Activated CD4-positive, alpha-beta T cell treated with anti-CD3 and anti-CD28 coated beads for 36 hours (primary cell): ENCODE data around the gene CA10. TPM values are rescaled to one million over a fixed set of nuclear protein-coding genes. Genes with fewer than 3 reads are reported as not detected.

Source experiments
- ATAC-seq: fragments of 200-7000 bp; cut with Tn5 transposase; one replicate; pipeline ENCODE4 v1.10.0; 2021; ENCODE audit warnings: mild to moderate bottlenecking, moderate library complexity
- CTCF ChIA-PET: fragments of 350-600 bp; sonication (Branson Sonifier 250); formaldehyde crosslinking; loops from one replicate; lab custom pipeline; 2021; ENCODE audit warnings: antibody characterized with exemption; lab: Charles Lee
- POLR2A ChIA-PET: fragments of 350-600 bp; sonication (Branson Sonifier 250); formaldehyde crosslinking; loops from one replicate; lab custom pipeline; 2021; ENCODE audit warnings: antibody characterized with exemption, inconsistent platforms; lab: Charles Lee
- DNase-seq: peaks from one replicate; pipeline ENCODE4 v3.0.0-alpha.2; 2020
- H3K27ac Mint-ChIP-seq: one replicate; pipeline ENCODE4 v1.8.0; 2021; ENCODE audit warnings: mixed read lengths
- H3K27me3 Mint-ChIP-seq: one replicate; pipeline ENCODE4 v1.8.0; 2021; ENCODE audit warnings: mixed read lengths
- H3K36me3 Mint-ChIP-seq: one replicate; pipeline ENCODE4 v1.8.0; 2021; ENCODE audit warnings: low read depth, mixed read lengths
- H3K4me1 Mint-ChIP-seq: one replicate; pipeline ENCODE4 v1.8.0; 2021; ENCODE audit warnings: mixed read lengths
- H3K4me3 Mint-ChIP-seq: one replicate; pipeline ENCODE4 v1.8.0; 2021; ENCODE audit warnings: mild to moderate bottlenecking, moderate library complexity, mixed read lengths
- H3K9me3 Mint-ChIP-seq: one replicate; pipeline ENCODE4 v1.8.0; 2021; ENCODE audit warnings: low read depth, mixed read lengths
- intact Hi-C, 2 experiments: fragments of 100-400 bp; cut with DNase I in 1 of 2; cut with micrococcal nuclease in 1 of 2; formaldehyde crosslinking; loops; one replicate each; pipeline versions ENCODE4 v1.14.2 to v1.15.1; 2022 to 2024; cut with DNase I, micrococcal nuclease
- total RNA-seq, 2 experiments: library from RNA; stranded (reverse); gene quantifications; one replicate each; pipeline ENCODE4 v1.2.3, GENCODE V29; 2021

The CA10 gene
- total RNA-seq, 2 experiments from 2014 or later: not detected

DNA sequence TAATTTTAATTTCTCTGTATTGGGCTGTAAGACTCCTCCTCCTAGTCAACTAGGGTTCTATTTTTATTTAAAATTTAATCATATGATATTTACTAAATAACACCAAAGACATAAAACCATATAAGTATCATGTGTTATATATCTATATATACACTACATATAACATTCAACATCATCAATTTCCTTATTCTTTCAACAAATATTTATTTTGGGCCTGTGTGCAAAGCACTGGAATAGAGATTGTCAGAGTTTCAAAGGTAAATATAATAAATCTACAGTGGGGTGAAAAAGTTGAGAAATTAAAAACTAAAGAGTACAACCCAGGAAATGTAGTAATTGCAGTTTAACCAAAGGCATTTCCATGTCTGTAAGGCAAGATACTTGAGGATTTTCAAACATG lies 364.0 kb downstream of the CA10 start:
- H3K27me3 Mint-ChIP-seq: peaks cover 12% of the 10 kb centered on the region
- no peak for DNase-seq
- H3K36me3 Mint-ChIP-seq: no peaks in the 10 kb centered on the region
- ChIA-PET POLR2A (no interaction called here), CTCF (no interaction called here)
- no peak overlapping the region for H3K4me3 Mint-ChIP-seq
- ATAC-seq: no peak
- no peaks in the 10 kb centered on the region for H3K4me1 Mint-ChIP-seq
- no peaks in the 10 kb centered on the region for H3K9me3 Mint-ChIP-seq
- H3K27ac Mint-ChIP-seq: no peak overlapping the region
- intact Hi-C loops: no loop called here

DNA sequence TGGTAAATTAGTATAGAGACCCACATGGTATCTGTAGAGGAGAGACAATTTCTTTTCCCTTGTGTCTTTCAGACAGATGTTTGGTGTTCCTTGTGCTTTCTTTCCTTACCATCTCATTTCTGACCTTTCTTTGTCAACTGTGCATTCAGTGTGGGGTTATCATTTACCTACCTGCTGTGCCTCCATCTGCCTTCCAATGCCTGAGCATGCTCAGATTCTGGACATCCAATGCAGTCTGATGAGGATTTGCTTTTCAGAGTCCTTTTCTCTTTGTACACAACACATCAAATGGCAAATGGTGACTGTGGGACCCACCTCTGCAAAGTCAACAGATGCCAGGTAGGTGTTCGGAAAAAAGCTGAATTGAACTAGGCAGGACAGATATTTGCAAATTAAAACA lies 364.8 kb downstream of the CA10 start:
- peaks cover 14% of the 10 kb centered on the region for H3K27me3 Mint-ChIP-seq
- no peaks in the 10 kb centered on the region for H3K36me3 Mint-ChIP-seq
- intact Hi-C loops: no loop called here
- H3K27ac Mint-ChIP-seq: no peak overlapping the region
- no peaks in the 10 kb centered on the region for H3K4me1 Mint-ChIP-seq
- ChIA-PET CTCF (no interaction called here), POLR2A (no interaction called here)
- DNase-seq: no peak
- no peak overlapping the region for H3K4me3 Mint-ChIP-seq
- H3K9me3 Mint-ChIP-seq: no peaks in the 10 kb centered on the region
- no peak for ATAC-seq

DNA sequence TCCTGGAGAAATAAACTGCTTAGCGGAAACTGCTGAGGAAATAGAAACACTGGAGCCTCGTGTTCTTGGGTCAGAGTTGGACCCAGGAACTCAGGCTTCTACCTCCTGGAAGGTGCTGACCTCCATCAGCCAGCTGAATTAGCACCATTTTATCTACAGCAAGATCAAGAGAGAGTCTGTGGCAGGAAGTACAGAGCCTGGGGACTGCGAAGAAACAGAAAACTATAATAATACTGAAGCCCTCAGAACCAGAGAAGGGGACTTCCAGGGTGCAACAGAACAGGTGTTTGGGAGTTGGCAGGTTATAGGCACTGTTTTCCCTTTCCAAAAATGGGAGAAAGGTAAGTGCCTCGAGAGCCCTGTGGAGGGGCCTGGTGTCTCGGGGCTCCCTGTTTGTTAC lies 379.7 kb downstream of the CA10 start:
- Mint-ChIP-seq H3K36me3 (no peaks in the 10 kb centered on the region), H3K4me3 (no peak overlapping the region), H3K4me1 (no peaks in the 10 kb centered on the region), H3K27me3 (peaks cover 10% of the 10 kb centered on the region), H3K9me3 (no peaks in the 10 kb centered on the region), H3K27ac (no peak overlapping the region)
- ATAC-seq: no peak
- DNase-seq: no peak
- intact Hi-C loops: no loop called here
- POLR2A ChIA-PET: no interaction called here
- CTCF ChIA-PET: no interaction called here

DNA sequence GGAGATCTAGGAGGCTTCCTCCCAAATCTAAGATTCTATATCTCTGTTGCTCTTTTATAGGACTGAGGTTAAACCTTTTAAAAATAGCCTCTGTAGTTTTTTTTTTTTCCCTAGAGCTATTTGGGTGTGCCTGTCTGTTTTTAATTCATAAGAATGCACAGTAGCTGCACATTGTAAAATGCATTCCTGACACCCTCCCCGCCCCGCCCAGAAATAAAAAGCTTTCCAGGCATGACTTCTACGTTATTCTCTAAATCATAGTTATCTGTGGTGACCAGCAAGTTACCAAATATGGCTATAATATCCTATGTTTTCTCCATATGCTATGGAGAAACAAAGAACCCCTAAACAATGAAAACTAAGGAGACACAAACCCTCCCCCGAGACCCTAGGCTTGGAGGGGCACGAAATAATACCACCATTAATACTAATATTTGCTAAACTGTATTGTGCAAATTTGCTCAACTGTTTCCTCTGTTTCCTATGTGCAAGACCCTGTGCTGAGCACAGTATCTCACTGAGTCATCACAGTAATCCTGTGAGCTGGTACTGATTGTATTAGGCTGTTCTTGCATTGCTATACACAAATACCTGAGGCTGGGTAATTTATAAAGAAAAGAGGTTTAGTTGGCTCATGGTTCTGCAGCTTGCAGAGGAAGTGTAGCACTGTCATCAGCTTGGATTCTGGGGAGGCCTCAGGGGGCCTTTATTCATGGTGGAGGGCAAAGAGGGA lies 388.3 kb downstream of the CA10 start:
- Mint-ChIP-seq H3K9me3 (no peaks in the 10 kb centered on the region), H3K4me3 (no peak overlapping the region), H3K27ac (no peak overlapping the region), H3K36me3 (no peaks in the 10 kb centered on the region), H3K4me1 (no peaks in the 10 kb centered on the region), H3K27me3 (peaks cover 8% of the 10 kb centered on the region)
- intact Hi-C loops: no loop called here
- ATAC-seq (no peak), DNase-seq (no peak)
- ChIA-PET POLR2A (no interaction called here), CTCF (no interaction called here)

DNA sequence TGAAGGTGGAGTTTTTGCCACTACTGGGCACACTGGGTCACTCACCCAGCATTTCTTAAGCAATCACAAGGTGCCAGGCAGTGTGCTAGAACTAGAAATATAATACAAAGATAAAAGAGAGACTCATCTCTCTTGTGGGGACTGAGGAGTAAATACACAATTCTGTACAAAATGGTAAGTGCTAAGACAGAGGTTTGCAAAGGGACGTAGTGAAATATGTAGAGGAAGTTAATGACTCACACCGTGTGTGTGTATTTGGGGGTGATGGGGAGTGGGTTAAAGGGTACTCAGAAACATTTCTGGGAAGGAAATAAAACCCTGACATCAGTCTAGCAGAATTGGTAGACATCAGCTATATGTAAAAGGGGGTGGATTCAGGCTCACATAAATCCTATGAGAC lies 389.3 kb downstream of the CA10 start:
- ATAC-seq (no peak), DNase-seq (no peak)
- H3K27me3 Mint-ChIP-seq: peaks cover 9% of the 10 kb centered on the region
- CTCF ChIA-PET: interaction anchor here (0.6 kb wide), 1 partner anchor 418 kb away, joined by 6 read pairs; no protein-coding TSS in a partner anchor
- no peaks in the 10 kb centered on the region for H3K4me1 Mint-ChIP-seq
- H3K4me3 Mint-ChIP-seq: no peak overlapping the region
- POLR2A ChIA-PET: no interaction called here
- H3K9me3 Mint-ChIP-seq: no peaks in the 10 kb centered on the region
- no peaks in the 10 kb centered on the region for H3K36me3 Mint-ChIP-seq
- H3K27ac Mint-ChIP-seq: no peak overlapping the region
- intact Hi-C loops: no loop called here

DNA sequence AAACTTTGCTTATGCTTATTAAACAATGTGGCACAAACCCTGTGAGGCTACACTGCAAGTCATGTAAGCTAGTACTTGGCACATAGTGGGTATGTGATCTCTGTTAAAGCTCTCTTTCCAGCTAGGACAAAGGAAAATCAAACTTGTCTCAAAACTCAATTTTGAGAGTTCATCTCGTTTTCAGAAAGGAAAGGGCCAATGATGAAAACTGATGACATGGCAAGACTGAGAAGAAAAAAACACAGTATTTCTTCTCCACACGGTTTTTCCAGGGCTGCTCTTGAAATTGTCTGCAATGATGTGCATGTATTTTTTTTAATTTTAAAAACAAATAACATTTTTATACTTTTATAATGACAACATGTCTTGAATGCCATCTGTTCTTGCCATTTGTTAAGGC lies 389.8 kb downstream of the CA10 start:
- H3K27ac Mint-ChIP-seq: no peak overlapping the region
- no peak overlapping the region for H3K4me3 Mint-ChIP-seq
- ATAC-seq: no peak
- ChIA-PET CTCF (interaction anchor here (0.6 kb wide), 1 partner anchor 418 kb away, joined by 6 read pairs; no protein-coding TSS in a partner anchor), POLR2A (no interaction called here)
- H3K4me1 Mint-ChIP-seq: no peaks in the 10 kb centered on the region
- H3K36me3 Mint-ChIP-seq: no peaks in the 10 kb centered on the region
- no peaks in the 10 kb centered on the region for H3K9me3 Mint-ChIP-seq
- DNase-seq: no peak
- intact Hi-C loops: no loop called here
- peaks cover 9% of the 10 kb centered on the region for H3K27me3 Mint-ChIP-seq

DNA sequence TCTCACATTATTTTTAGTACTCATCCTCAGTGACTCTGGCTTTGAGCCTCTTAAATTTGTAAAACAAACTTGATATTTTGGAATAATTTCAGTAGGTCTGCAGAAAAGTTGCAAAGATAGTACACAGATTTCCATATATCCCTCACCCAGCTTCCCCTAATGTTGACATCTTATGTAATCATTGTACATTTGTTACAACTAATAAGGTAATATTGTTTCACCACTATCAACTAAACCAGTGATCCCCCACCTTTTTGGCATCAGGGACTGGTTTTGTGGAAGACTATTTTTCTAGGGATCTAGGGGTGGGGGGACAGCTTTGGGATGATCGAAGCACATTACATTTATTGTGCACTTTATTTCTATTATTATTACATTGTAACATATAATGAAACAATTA lies 391.2 kb downstream of the CA10 start:
- intact Hi-C loops: no loop called here
- no peak for ATAC-seq
- no peaks in the 10 kb centered on the region for H3K36me3 Mint-ChIP-seq
- CTCF ChIA-PET: interaction anchor here (0.6 to 0.7 kb wide), 3 partner anchors 41 to 745 kb away, joined by 3 to 4 read pairs (median 3); no protein-coding TSS in a partner anchor
- H3K4me1 Mint-ChIP-seq: no peaks in the 10 kb centered on the region
- POLR2A ChIA-PET: interaction anchor here (0.6 kb wide), 1 partner anchor 48 kb away, joined by 5 read pairs; no protein-coding TSS in a partner anchor
- no peak overlapping the region for H3K27ac Mint-ChIP-seq
- H3K9me3 Mint-ChIP-seq: no peaks in the 10 kb centered on the region
- DNase-seq: no peak
- H3K4me3 Mint-ChIP-seq: no peak overlapping the region
- peaks cover 12% of the 10 kb centered on the region for H3K27me3 Mint-ChIP-seq

DNA sequence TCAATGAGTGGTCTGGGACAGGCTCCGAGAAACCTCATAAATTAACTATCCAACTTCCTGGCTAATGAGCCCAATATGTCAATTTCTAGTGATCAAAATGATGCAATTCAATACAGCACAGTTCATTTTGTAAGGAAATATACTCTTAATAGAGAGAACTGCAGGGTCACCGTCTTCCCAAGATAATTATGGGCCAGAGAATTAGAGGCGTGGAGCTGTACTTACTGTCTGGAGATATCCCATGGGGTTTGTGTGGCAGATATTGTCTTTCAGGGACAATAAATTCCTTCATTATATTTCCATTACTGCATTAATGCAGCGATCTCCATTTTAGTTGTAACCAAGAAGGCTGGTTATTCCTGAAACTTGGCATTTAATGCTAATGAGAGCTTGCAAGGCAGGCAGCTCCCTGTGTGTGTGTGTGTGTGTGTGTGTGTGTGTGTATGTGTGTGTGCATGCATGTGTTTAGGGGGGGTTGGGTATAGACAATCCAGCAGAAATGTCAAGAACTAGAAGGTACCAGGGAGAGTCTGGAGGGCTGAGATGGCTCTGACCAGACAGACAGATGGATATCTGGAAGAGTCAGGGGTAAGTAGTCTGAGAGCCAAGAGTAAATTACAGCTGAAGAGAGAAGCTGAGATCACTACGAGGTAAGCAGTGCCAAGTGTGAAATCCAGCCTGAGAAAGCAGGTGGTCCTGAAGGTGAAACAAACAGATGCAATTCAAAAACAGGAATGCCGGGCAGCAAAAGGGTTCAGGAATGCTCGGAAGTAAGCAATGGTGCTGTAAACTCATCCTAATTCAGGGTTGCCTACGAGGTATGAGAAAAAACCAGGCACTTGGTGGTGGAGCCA lies 393.0 kb downstream of the CA10 start:
- H3K4me3 Mint-ChIP-seq: no peak overlapping the region
- intact Hi-C loops: no loop called here

DNA sequence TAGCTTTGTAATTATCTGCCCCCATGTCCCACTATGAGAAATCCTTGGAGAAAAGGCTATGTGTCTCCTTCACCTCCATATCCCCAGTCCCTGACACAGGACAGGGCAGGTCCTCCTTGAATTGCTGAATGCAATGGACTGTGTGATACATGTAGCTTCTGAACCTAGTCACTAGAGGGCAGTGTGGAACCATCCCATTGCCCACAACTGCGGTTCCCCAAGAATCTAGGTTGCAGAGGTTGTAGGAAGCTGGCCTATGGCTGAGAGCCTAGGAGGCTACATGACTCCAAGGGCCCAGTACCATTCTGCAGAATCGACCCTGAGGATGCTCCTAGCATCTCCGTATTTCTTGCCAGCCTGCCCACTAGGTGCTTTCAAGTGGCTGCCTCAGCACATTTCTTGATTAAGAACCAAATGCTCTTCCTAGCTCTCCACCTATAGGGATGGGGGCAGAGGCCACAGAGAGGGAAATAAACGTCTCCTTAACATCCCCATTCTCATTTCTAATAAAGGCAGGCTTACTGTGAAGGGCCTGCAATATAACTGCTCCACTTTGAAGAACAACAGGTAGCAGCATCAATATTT lies 394.0 kb downstream of the CA10 start:
- Mint-ChIP-seq H3K9me3 (no peaks in the 10 kb centered on the region), H3K27me3 (peaks cover 19% of the 10 kb centered on the region), H3K4me3 (no peak overlapping the region), H3K36me3 (no peaks in the 10 kb centered on the region), H3K27ac (no peak overlapping the region), H3K4me1 (no peaks in the 10 kb centered on the region)
- DNase-seq: peak; percentile 66
- ChIA-PET CTCF (interaction anchor here (0.6 to 2.0 kb wide), 13 partner anchors 8 to 468 kb away, joined by 3 to 16 read pairs (median 4); no protein-coding TSS in a partner anchor), POLR2A (interaction anchor here (0.6 kb wide), 1 partner anchor 1194 kb away, joined by 3 read pairs; no protein-coding TSS in a partner anchor)
- intact Hi-C loops: loop anchor here (1.0 kb wide), 2 partner anchors 342 to 393 kb away; no protein-coding TSS in a partner anchor
- ATAC-seq: peak; percentile 89

More for the DNA sequence above, 393.0 kb downstream of the CA10 start:
- Mint-ChIP-seq H3K36me3 (no peaks in the 10 kb centered on the region), H3K9me3 (no peaks in the 10 kb centered on the region), H3K4me1 (no peaks in the 10 kb centered on the region), H3K27ac (no peak overlapping the region), H3K27me3 (peaks cover 16% of the 10 kb centered on the region)
- DNase-seq (no peak), ATAC-seq (no peak)
- ChIA-PET CTCF (interaction anchor here (0.8 to 2.0 kb wide), 6 partner anchors 9 to 467 kb away, joined by 4 to 16 read pairs (median 6); no protein-coding TSS in a partner anchor), POLR2A (interaction anchor here (0.6 kb wide), 1 partner anchor 1193 kb away, joined by 3 read pairs; no protein-coding TSS in a partner anchor)

DNA sequence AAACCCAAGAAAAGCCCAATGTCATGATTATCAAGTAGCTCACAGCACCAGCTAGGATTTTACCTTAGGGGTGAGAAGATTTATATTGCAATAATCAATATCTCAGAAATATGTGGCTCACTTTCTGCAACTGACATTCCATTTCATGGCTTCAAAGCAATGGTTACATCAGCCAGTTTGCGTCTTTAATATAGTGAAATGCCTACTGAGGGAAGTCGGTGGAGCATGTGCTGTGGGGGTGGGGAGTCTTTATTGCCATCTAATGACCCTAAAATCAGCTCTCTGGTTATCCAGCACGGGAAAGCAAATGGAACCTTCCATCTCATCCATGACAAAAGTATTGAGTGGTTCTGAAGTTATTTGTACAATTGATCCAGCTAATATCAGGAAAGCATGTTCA lies 395.5 kb downstream of the CA10 start:
- Mint-ChIP-seq H3K36me3 (no peaks in the 10 kb centered on the region), H3K27ac (no peak overlapping the region), H3K4me3 (no peak overlapping the region), H3K9me3 (no peaks in the 10 kb centered on the region), H3K4me1 (no peaks in the 10 kb centered on the region), H3K27me3 (peaks cover 20% of the 10 kb centered on the region)
- ChIA-PET POLR2A (no interaction called here), CTCF (interaction anchor here (0.6 to 1.2 kb wide), 2 partner anchors 17 to 343 kb away, joined by 3 read pairs; no protein-coding TSS in a partner anchor)
- no peak for ATAC-seq
- intact Hi-C loops: no loop called here
- DNase-seq: no peak

DNA sequence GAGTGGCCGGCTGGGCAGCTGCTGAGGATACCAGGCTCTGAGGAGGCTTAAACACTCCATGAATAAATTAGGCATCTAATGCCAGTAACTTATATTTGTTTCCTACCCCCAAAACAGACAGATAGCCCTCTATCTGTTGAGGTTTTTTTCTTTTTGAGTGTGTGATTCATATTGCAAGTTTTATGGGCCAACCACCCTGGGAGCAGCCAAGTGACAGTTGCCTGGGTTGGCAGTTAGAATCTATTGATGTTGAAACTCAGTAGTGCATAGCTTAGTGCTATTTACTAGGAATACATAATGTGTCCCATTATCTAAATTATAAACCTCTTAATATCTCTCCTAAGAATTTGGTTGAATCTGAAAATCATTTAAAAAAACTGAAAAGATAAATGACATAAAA lies 397.4 kb downstream of the CA10 start:
- intact Hi-C loops: no loop called here
- Mint-ChIP-seq H3K27ac (no peak overlapping the region), H3K36me3 (no peaks in the 10 kb centered on the region), H3K27me3 (peaks cover 17% of the 10 kb centered on the region), H3K4me3 (no peak overlapping the region), H3K9me3 (no peaks in the 10 kb centered on the region), H3K4me1 (no peaks in the 10 kb centered on the region)
- POLR2A ChIA-PET: no interaction called here
- no peak for DNase-seq
- CTCF ChIA-PET: interaction anchor here (0.6 kb wide), 1 partner anchor 84 kb away, joined by 3 read pairs; no protein-coding TSS in a partner anchor
- ATAC-seq: no peak
